Activated T-cell treated with anti-CD3 and anti-CD28 coated beads, Interleukin-2, amount 50 U/mL, for 72 hours (primary cell): ENCODE results near the gene COMMD4. TPM values are rescaled to one million over a fixed set of nuclear protein-coding genes. Genes with fewer than 3 reads are reported as not detected.
"Not testable (repeated sequence)": the region's sequence is repeated elsewhere in the genome, so short reads cannot be mapped to it uniquely, and the experiment has no call there.

Experiments
- ATAC-seq, 2 donors: fragments of 150-1000 bp; cut with Tn5 transposase; replicated peaks in 1 of 2; 2 replicates each; pipeline ENCODE4 v1.10.0; 2021; ENCODE audit warnings: moderate library complexity in 2 of 2, mild to moderate bottlenecking in 1 of 2
- DNase-seq, 2 donors: peaks; one replicate each; pipeline ENCODE4 v3.0.0; 2021 to 2022; ENCODE audit warnings: mixed read lengths in 1 of 2
- H3K27ac Mint-ChIP-seq: one replicate; pipeline ENCODE4 v1.8.0; 2022; ENCODE audit warnings: mild to moderate bottlenecking, moderate library complexity, mixed read lengths
- H3K27me3 Mint-ChIP-seq: one replicate; pipeline ENCODE4 v1.8.0; 2022; ENCODE audit warnings: low read depth, mixed read lengths
- H3K36me3 Mint-ChIP-seq, 2 donors: one replicate each; pipeline ENCODE4 v1.8.0; 2022; ENCODE audit warnings: mixed read lengths in 2 of 2, mild to moderate bottlenecking in 1 of 2; ENCODE audit not compliant: insufficient read depth in 2 of 2
- H3K4me1 Mint-ChIP-seq: one replicate; pipeline ENCODE4 v1.8.0; 2022; ENCODE audit warnings: low read depth, mixed read lengths
- H3K4me3 Mint-ChIP-seq, 2 donors: one replicate each; pipeline ENCODE4 v1.8.0; 2022; ENCODE audit warnings: mild to moderate bottlenecking in 2 of 2, mixed read lengths in 2 of 2, moderate library complexity in 2 of 2
- H3K9me3 Mint-ChIP-seq, 2 donors: one replicate each; pipeline ENCODE4 v1.8.0; 2022; ENCODE audit warnings: mixed read lengths in 2 of 2
- total RNA-seq, 2 donors: library from RNA; stranded (reverse); gene quantifications; one replicate each; pipeline ENCODE4 v1.2.3, GENCODE V29; 2022

The COMMD4 gene
- total RNA-seq, 2 donors from 2014 or later, result 50.6 to 61.1 TPM

GRCh38 chr15:75314552-75315290 is 21.1 kb upstream of the COMMD4 start:
- peaks cover 8% of the 10 kb centered on the region for H3K4me1 Mint-ChIP-seq
- no peaks in the 10 kb centered on the region for H3K9me3 Mint-ChIP-seq
- H3K4me3 Mint-ChIP-seq, result no peak overlapping the region
- no peaks in the 10 kb centered on the region for H3K36me3 Mint-ChIP-seq
- H3K27ac Mint-ChIP-seq, result no peak overlapping the region
- DNase-seq (no peak), ATAC-seq (no peak)
- no peaks in the 10 kb centered on the region for H3K27me3 Mint-ChIP-seq

GRCh38 chr15:75319231-75319897 is 16.5 kb upstream of the COMMD4 start:
- H3K36me3 Mint-ChIP-seq, H3K27me3 Mint-ChIP-seq, ATAC-seq, H3K4me3 Mint-ChIP-seq, H3K4me1 Mint-ChIP-seq, DNase-seq, H3K27ac Mint-ChIP-seq, H3K9me3 Mint-ChIP-seq: not testable (repeated sequence)

GRCh38 chr15:75321711-75322110 is 14.2 kb upstream of the COMMD4 start:
- no peak for ATAC-seq

GRCh38 chr15:75325922-75326321 is 9.9 kb upstream of the COMMD4 start:
- Mint-ChIP-seq H3K27ac (no peak overlapping the region), H3K4me3 (no peak overlapping the region), H3K9me3 (no peaks in the 10 kb centered on the region), H3K27me3 (no peaks in the 10 kb centered on the region), H3K36me3 (no peaks in the 10 kb centered on the region), H3K4me1 (no peaks in the 10 kb centered on the region)
- DNase-seq (no peak), ATAC-seq (no peak)

More at GRCh38 chr15:75321711-75322110, 14.2 kb upstream of the COMMD4 start:
- H3K4me3 Mint-ChIP-seq, result no peak overlapping the region
- no peaks in the 10 kb centered on the region for H3K27me3 Mint-ChIP-seq
- no peak for DNase-seq
- no peaks in the 10 kb centered on the region for H3K4me1 Mint-ChIP-seq
- no peak overlapping the region for H3K27ac Mint-ChIP-seq
- no peaks in the 10 kb centered on the region for H3K36me3 Mint-ChIP-seq
- no peaks in the 10 kb centered on the region for H3K9me3 Mint-ChIP-seq

GRCh38 chr15:75327005-75327404 is 8.9 kb upstream of the COMMD4 start:
- no peaks in the 10 kb centered on the region for H3K4me1 Mint-ChIP-seq
- H3K27ac Mint-ChIP-seq, result no peak overlapping the region
- peaks cover 3% of the 10 kb centered on the region for H3K27me3 Mint-ChIP-seq
- H3K36me3 Mint-ChIP-seq, result no peaks in the 10 kb centered on the region
- ATAC-seq, result no peak
- no peak overlapping the region for H3K4me3 Mint-ChIP-seq
- H3K9me3 Mint-ChIP-seq, result no peaks in the 10 kb centered on the region
- DNase-seq, result no peak

GRCh38 chr15:75327491-75327890 is 8.4 kb upstream of the COMMD4 start:
- DNase-seq, result no peak
- Mint-ChIP-seq H3K27me3 (peaks cover 6% of the 10 kb centered on the region), H3K9me3 (no peaks in the 10 kb centered on the region), H3K36me3 (no peaks in the 10 kb centered on the region), H3K4me3 (no peak overlapping the region), H3K4me1 (no peaks in the 10 kb centered on the region), H3K27ac (no peak overlapping the region)
- ATAC-seq, result no peak

- Mint-ChIP-seq H3K4me3 (no peak overlapping the region), H3K36me3 (no peaks in the 10 kb centered on the region), H3K27ac (no peak overlapping the region), H3K27me3 (peaks cover 6% of the 10 kb centered on the region), H3K9me3 (no peaks in the 10 kb centered on the region), H3K4me1 (no peaks in the 10 kb centered on the region)
- ATAC-seq (no peak), DNase-seq (no peak)
Observed at GRCh38 chr15:75328493-75329314, 7.2 kb upstream of the COMMD4 start.

GRCh38 chr15:75329571-75329970 is 6.3 kb upstream of the COMMD4 start:
- Mint-ChIP-seq H3K27ac (no peak overlapping the region), H3K4me3 (no peak overlapping the region), H3K27me3 (peaks cover 6% of the 10 kb centered on the region), H3K9me3 (no peaks in the 10 kb centered on the region), H3K36me3 (no peaks in the 10 kb centered on the region), H3K4me1 (no peaks in the 10 kb centered on the region)
- no peak for ATAC-seq
- DNase-seq, result no peak

GRCh38 chr15:75332093-75332492 is 3.8 kb upstream of the COMMD4 start:
- not testable (repeated sequence) for H3K27ac Mint-ChIP-seq, H3K4me3 Mint-ChIP-seq, H3K27me3 Mint-ChIP-seq, ATAC-seq, DNase-seq, H3K9me3 Mint-ChIP-seq, H3K36me3 Mint-ChIP-seq
- peaks cover 20% of the 10 kb centered on the region for H3K4me1 Mint-ChIP-seq

- peaks cover 20% of the 10 kb centered on the region for H3K4me1 Mint-ChIP-seq
- not testable (repeated sequence) for H3K27ac Mint-ChIP-seq, DNase-seq, H3K27me3 Mint-ChIP-seq, ATAC-seq, H3K4me3 Mint-ChIP-seq, H3K9me3 Mint-ChIP-seq, H3K36me3 Mint-ChIP-seq
Observed at GRCh38 chr15:75333654-75334419, 2.0 kb upstream of the COMMD4 start.

- Mint-ChIP-seq H3K27me3 (peaks cover 6% of the 10 kb centered on the region), H3K4me3 (peak overlapping the region; percentile 99 to 100), H3K4me1 (peaks cover 20% of the 10 kb centered on the region), H3K27ac (peak overlapping the region; percentile 98), H3K36me3 (no peaks in the 10 kb centered on the region), H3K9me3 (no peaks in the 10 kb centered on the region)
- DNase-seq, result no peak
- ATAC-seq, result no peak
Observed at GRCh38 chr15:75335313-75335704, 554 bp upstream of the COMMD4 start.

- Mint-ChIP-seq H3K36me3 (peaks cover 0 to 2% of the 10 kb centered on the region in 2 donors), H3K27ac (no peak overlapping the region), H3K4me1 (peaks cover 20% of the 10 kb centered on the region), H3K4me3 (no peak overlapping the region), H3K27me3 (no peaks in the 10 kb centered on the region), H3K9me3 (no peaks in the 10 kb centered on the region)
- no peak for DNase-seq
- ATAC-seq, result no peak
Observed at GRCh38 chr15:75338661-75339240, 2.9 kb downstream of the COMMD4 start.
